K562 (cell line): ENCODE data around the gene CCDC85A. TPM values are rescaled to one million over a fixed set of nuclear protein-coding genes. Genes with fewer than 3 reads are reported as not detected.

ENCODE experiments used
- ATAC-seq: fragments of 200-7000 bp; cut with Tn5 transposase; 3 replicates; pipeline ENCODE4 v1.9.1; 2020; ENCODE audit warnings: moderate library complexity
- BruUV-seq: library from RNA; stranded (reverse); fragments of 400-500 nt; replicated peaks from 2 replicates; lab custom pipeline; 2021; lab: Mats Ljungman, UMichigan
- CTCF ChIA-PET: fragments of 300-600 bp; formaldehyde crosslinking; extraction: SDS; loops from one replicate; lab custom pipeline; 2021; ENCODE audit warnings: low intra/inter-chr PET ratio; lab: Yijun Ruan, JAX
- POLR2A ChIA-PET: fragments of 300-600, 350-650 bp; sonication (Branson Sonifier 250); formaldehyde crosslinking; extraction: SDS; loops from one replicate; lab custom pipeline; 2021; ENCODE audit warnings: antibody characterized with exemption, inconsistent platforms; lab: Yijun Ruan, JAX
- DNase-seq, 4 experiments: peaks; one replicate each; pipeline versions ENCODE4 v3.0.0 to v3.0.0-alpha.2; 2011 to 2018; ENCODE audit warnings: low spot score in 3 of 4, mixed read lengths in 3 of 4; ENCODE audit errors: extremely low read depth in 1 of 4
- FAIRE-seq: peaks from 2 replicates; lab custom pipeline; 2011; peaks lifted over from hg19 to GRCh38; lab: Jason Lieb, UNC
- H2AFZ ChIP-seq: 2 replicates; pipeline ENCODE4 v1.6.0; 2011; ENCODE audit warnings: low read depth, low read length, control low read depth, inconsistent platforms
- H3K27ac ChIP-seq: fragments of 200-600 bp; 3 replicates; pipeline ENCODE4 v1.8.0; 2011; ENCODE audit warnings: low read depth, mild to moderate bottlenecking, control low read depth, inconsistent platforms, low read length, moderate library complexity, mixed read lengths; ENCODE audit errors: extremely low read depth
- H3K27me3 ChIP-seq, 2 experiments: fragments of 300-600 bp in 1 of 2; 2 replicates in 1 of 2; 3 replicates in 1 of 2; pipeline versions ENCODE4 v1.6.0 to v1.8.0; 2011; ENCODE audit warnings: inconsistent platforms in 2 of 2, low read length in 2 of 2, mild to moderate bottlenecking in 1 of 2, mixed read lengths in 1 of 2, moderate library complexity in 1 of 2; ENCODE audit not compliant: control insufficient read depth in 2 of 2, insufficient read depth in 2 of 2
- H3K36me3 ChIP-seq: fragments of 300-600 bp; 3 replicates; pipeline ENCODE4 v1.8.0; 2011; ENCODE audit warnings: mild to moderate bottlenecking, low read length, inconsistent platforms; ENCODE audit not compliant: control insufficient read depth, insufficient read depth
- H3K4me1 ChIP-seq, 2 experiments: fragments of 200-600 bp in 1 of 2; replicated peaks in 1 of 2; 2 replicates in 1 of 2; 3 replicates in 1 of 2; pipeline versions ENCODE4 v1.5.1 to v1.8.0; 2011; ENCODE audit warnings: inconsistent platforms in 2 of 2, low read length in 2 of 2, mild to moderate bottlenecking in 1 of 2, mixed read lengths in 1 of 2, moderate library complexity in 1 of 2; ENCODE audit not compliant: control insufficient read depth in 2 of 2, insufficient read depth in 2 of 2
- H3K4me2 ChIP-seq: 2 replicates; pipeline ENCODE4 v1.6.1; 2011; ENCODE audit warnings: low read length, control low read depth, inconsistent platforms, mixed read lengths; ENCODE audit not compliant: insufficient read depth
- H3K4me3 ChIP-seq: fragments of 200-600 bp; sonication (generic), shearing (Covaris generic); 2 replicates; pipeline ENCODE4 v1.5.1; 2016; ENCODE audit warnings: control low read depth, inconsistent platforms
- H3K79me2 ChIP-seq: fragments of 200-600 bp; 3 replicates; pipeline ENCODE4 v1.8.0; 2011; ENCODE audit warnings: low read length, inconsistent platforms; ENCODE audit not compliant: control insufficient read depth, insufficient read depth
- H3K9ac ChIP-seq, 2 experiments: 2 replicates each; pipeline versions ENCODE4 v1.6.0 to v1.6.1; 2011; ENCODE audit warnings: low read depth in 2 of 2, low read length in 2 of 2, control low read depth in 1 of 2, inconsistent platforms in 1 of 2, mild to moderate bottlenecking in 1 of 2, mixed read lengths in 1 of 2; ENCODE audit not compliant: insufficient read depth in 1 of 2
- H3K9me1 ChIP-seq: one replicate; pipeline ENCODE4 v1.6.0; 2011; ENCODE audit warnings: inconsistent platforms, mild to moderate bottlenecking, low read length, moderate library complexity; ENCODE audit not compliant: control insufficient read depth, insufficient read depth
- H3K9me3 ChIP-seq: replicated peaks from 2 replicates; pipeline ENCODE4 v1.5.1; 2011; ENCODE audit warnings: low read depth, low read length, inconsistent platforms; ENCODE audit not compliant: control insufficient read depth, insufficient read depth
- H4K20me1 ChIP-seq: replicated peaks from 2 replicates; pipeline ENCODE4 v1.6.1; 2011; ENCODE audit warnings: low read length, inconsistent platforms, mixed read lengths; ENCODE audit not compliant: control insufficient read depth, insufficient read depth
- MCM3 ChIP-seq: fragments of 450-650 bp; IDR thresholded peaks from 2 replicates; pipeline ENCODE4 v1.6.1; 2016
- PHB2 ChIP-seq: fragments of 450-650 bp; IDR thresholded peaks from 2 replicates; pipeline ENCODE4 v1.6.1; 2017; ENCODE audit warnings: low read depth
- POLR2AphosphoS2 ChIP-seq: IDR thresholded peaks from 2 replicates; pipeline ENCODE4 v1.6.1; 2012; ENCODE audit warnings: low read length, improper control_type of control experiment
- RBM22 ChIP-seq: fragments of 200-400 bp; formaldehyde crosslinking; IDR thresholded peaks from 2 replicates; pipeline ENCODE4 v1.6.1; 2018; ENCODE audit warnings: low read length, low read depth; ENCODE audit not compliant: poor library complexity, severe bottlenecking
- SMAD3 ChIP-seq: fragments of 450-650 bp; formaldehyde crosslinking; conservative IDR thresholded peaks from 2 replicates; pipeline ENCODE4 v1.4.0; 2020; ENCODE audit warnings: mild to moderate bottlenecking
- SNRNP70 ChIP-seq: fragments of 200-400 bp; formaldehyde crosslinking; optimal IDR thresholded peaks from 2 replicates; pipeline ENCODE3; 2017; ENCODE audit warnings: low read depth, low read length
- ZNF165 ChIP-seq: fragments of 250-450 bp; sonication (Bioruptor Pico); IDR thresholded peaks from 2 replicates; pipeline ENCODE4 v1.4.0; 2020; ENCODE audit warnings: borderline replicate concordance
- ZNF318 ChIP-seq, 2 experiments: fragments of 450-650 bp; IDR thresholded peaks; 2 replicates each; pipeline ENCODE4 v1.6.1; 2016; ENCODE audit warnings: mild to moderate bottlenecking in 2 of 2, borderline replicate concordance in 1 of 2, low read depth in 1 of 2, moderate library complexity in 1 of 2
- ZNF324 ChIP-seq: fragments of 250-450 bp; sonication (Bioruptor Pico); IDR thresholded peaks from 2 replicates; pipeline ENCODE4 v1.4.0; 2020; ENCODE audit warnings: mild to moderate bottlenecking
- ZNF830 ChIP-seq: fragments of 250-450 bp; sonication (Bioruptor Pico); IDR thresholded peaks from 2 replicates; pipeline ENCODE4 v1.5.0; 2021; ENCODE audit warnings: mild to moderate bottlenecking
- WGBS: fragments of 100-300 bp; shearing (Covaris generic); methylation state at CpG from one replicate; pipeline ENCODE4 v1.1.6; 2016; ENCODE audit warnings: low coverage, mixed read lengths; ENCODE audit not compliant: insufficient coverage; ENCODE audit errors: missing lambda C conversion rate; 5-methylcytosine and 5-hydroxymethylcytosine counted together
- in situ Hi-C: fragments of 300-500 bp; cut with MboI; formaldehyde crosslinking; loops from 4 replicates; pipeline ENCODE4 v1.15.0; 2018; ENCODE audit warnings: inconsistent platforms, mixed read lengths
- intact Hi-C: fragments of 100-400 bp; cut with micrococcal nuclease; formaldehyde crosslinking; loops from 2 replicates; pipeline ENCODE4 v1.14.2; 2022
- polyA plus RNA-seq, 8 experiments: library from polyadenylated mRNA; depleted of rRNA in 4 of 8; stranded (reverse) in 5 of 8; unstranded in 3 of 8; fragments of >200 nt; fragmentation: Nextera tagmentation in 2 of 8; fragmentation: Illumina TruSeq in 1 of 8; extraction: Ambion mirVana in 2 of 8; extraction: Trizol in 1 of 8; gene quantifications; 2 replicates each; pipeline versions ENCODE4 v1.2.1 to v1.2.3, GENCODE V29; 2011 to 2014; ENCODE audit warnings: inconsistent platforms in 1 of 8, missing spikeins in 1 of 8
- total RNA-seq, 7 experiments: library from RNA; depleted of rRNA in 6 of 7; stranded (reverse); fragments of >200 nt in 6 of 7; fragmentation: Illumina TruSeq in 2 of 7; extraction: Trizol in 2 of 7; gene quantifications; 2 replicates each; pipeline versions ENCODE4 v1.2.1 to v1.2.3, GENCODE V29; 2011 to 2021; ENCODE audit warnings: low replicate concordance in 1 of 7

CCDC85A gene
- total and polyA plus RNA-seq, 9 of the 15 experiments (the other 6 are each of a cell fraction or from before 2014, with no cell fraction given), result 0.03 to 0.14 (median 0.10) TPM; not detected in 5

GRCh38 chr2:56379066-56379465 is 195.3 kb downstream of the CCDC85A start:
- Histone ChIP-seq H3K4me1 (no peaks in the 10 kb centered on the region), H3K36me3 (no peaks in the 10 kb centered on the region), H2AFZ (no peak overlapping the region), H4K20me1 (no peaks in the 10 kb centered on the region), H3K9me3 (no peaks in the 10 kb centered on the region; the same call in 1 of the 2 replicates), H3K9ac (no peak overlapping the region), H3K4me3 (no peak overlapping the region), H3K79me2 (no peaks in the 10 kb centered on the region), H3K27ac (no peak overlapping the region), H3K27me3 (no peaks in the 10 kb centered on the region), H3K4me2 (no peak overlapping the region), H3K9me1 (no peaks in the 10 kb centered on the region)
- FAIRE-seq (no peak), DNase-seq (no peak), ATAC-seq (no peak)
- 3% methylated on average over 2 of the region's 2 CpGs for whole genome bisulfite sequencing
- no TSS peak for BruUV-seq
- intact Hi-C loops (no loop called here), in situ Hi-C loops (no loop called here)
- POLR2A ChIA-PET, result no interaction called here
- CTCF ChIA-PET, result no interaction called here
- no peak for TF ChIP-seq MCM3

- BruUV-seq, result no TSS peak
- ChIA-PET CTCF (no interaction called here), POLR2A (no interaction called here)
- Histone ChIP-seq H3K4me1 (no peaks in the 10 kb centered on the region), H3K4me2 (no peak overlapping the region), H3K9me1 (no peaks in the 10 kb centered on the region), H3K36me3 (no peaks in the 10 kb centered on the region), H3K9ac (no peak overlapping the region), H3K27ac (no peak overlapping the region), H3K9me3 (no peaks in the 10 kb centered on the region; the same call in 1 of the 2 replicates), H3K4me3 (no peak overlapping the region), H3K27me3 (no peaks in the 10 kb centered on the region), H2AFZ (no peak overlapping the region), H4K20me1 (no peaks in the 10 kb centered on the region), H3K79me2 (no peaks in the 10 kb centered on the region)
- DNase-seq, result no peak
- intact Hi-C loops, result no loop called here
- WGBS, result 8% methylated on average over 2 of the region's 2 CpGs
- FAIRE-seq, result no peak
- in situ Hi-C loops, result no loop called here
- ATAC-seq, result no peak
- no peak for TF ChIP-seq PHB2
- TF ChIP-seq ZNF830, result no peak
- no peak for TF ChIP-seq ZNF318 (IDR thresholded peaks at IDR 0.05; ENCODE audit: borderline replicate concordance in 1 of 2, low read depth in 1 of 2)
- TF ChIP-seq ZNF165, result no peak
- TF ChIP-seq SNRNP70, result no peak
- no peak for TF ChIP-seq RBM22
- no peak for TF ChIP-seq SMAD3 (CRISPR knock-in tag)
- no peak for TF ChIP-seq POLR2AphosphoS2
- no peak for TF ChIP-seq ZNF324 (CRISPR knock-in tag)
Observed at GRCh38 chr2:56380861-56381260, 197.1 kb downstream of the CCDC85A start.
